Stimulated activated CD4-positive, alpha-beta T cell treated with anti-CD3 and anti-CD28 coated beads, Interleukin-2, amount 100 ng/mL, for 24 hours (primary cell): ENCODE results near the gene FOSL2.

ENCODE experiments used
- DNase-seq, 2 donors: peaks; one replicate each; pipeline ENCODE4 v3.0.0-alpha.2; 2020

FOSL2 gene

DNA sequence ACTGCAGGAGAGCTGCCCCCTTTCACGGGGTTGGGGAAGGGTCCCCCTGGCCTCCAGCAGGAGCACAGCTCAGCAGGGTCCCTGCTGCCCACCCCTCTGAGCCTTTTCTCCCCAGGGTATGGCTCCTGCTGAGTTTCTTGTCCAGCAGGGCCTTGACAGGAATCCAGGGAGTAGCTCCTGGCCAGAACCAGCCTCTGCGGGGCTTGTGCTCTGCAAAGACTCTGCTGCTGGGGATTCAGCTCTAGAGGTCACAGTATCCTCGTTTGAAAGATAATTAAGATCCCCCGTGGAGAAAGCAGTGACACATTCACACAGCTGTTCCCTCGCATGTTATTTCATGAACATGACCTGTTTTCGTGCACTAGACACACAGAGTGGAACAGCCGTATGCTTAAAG lies 21.2 kb downstream of the FOSL2 start:
- no peak for DNase-seq

DNA sequence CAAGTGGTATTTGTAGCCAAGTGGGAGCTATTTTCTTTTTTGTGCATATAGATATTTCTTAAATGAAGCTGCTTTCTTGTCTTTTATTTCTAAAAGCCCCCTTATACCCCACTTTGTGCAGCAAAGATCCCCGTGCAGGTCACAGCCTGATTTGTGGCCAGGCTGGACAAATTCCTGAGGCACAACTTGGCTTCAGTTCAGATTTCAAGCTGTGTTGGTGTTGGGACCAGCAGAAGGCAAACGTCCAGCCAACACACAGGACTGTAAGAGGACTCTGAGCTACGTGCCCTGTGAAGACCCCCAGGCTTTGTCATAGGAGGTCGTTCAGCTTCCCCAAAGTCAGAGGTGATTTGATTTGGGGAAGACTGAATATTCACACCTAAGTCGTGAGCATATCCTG lies 21.9 kb downstream of the FOSL2 start:
- DNase-seq: no peak

DNA sequence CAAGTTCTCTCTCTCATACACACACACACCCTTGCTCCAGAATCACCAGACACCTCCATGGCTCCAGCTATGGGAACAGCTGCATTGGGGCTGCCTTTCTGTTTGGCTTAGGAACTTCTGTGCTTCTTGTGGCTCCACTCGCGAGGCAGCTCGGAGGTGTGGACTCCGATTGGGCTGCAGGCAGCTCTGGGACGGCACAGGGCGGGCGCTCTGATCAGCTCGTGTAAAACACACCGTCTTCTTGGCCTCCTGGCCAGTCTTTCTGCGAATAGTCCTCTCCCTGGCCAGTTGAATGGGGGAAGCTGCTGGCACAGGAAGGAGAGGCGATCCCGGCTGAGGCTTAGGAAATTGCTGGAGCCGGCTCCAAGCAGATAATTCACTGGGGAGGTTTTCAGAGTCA lies 22.4 kb downstream of the FOSL2 start:
- DNase-seq: no peak

- DNase-seq: no peak
These were observed 23.1 kb downstream of the FOSL2 start for GRCh38 chr2:28415715-28416114.

DNA sequence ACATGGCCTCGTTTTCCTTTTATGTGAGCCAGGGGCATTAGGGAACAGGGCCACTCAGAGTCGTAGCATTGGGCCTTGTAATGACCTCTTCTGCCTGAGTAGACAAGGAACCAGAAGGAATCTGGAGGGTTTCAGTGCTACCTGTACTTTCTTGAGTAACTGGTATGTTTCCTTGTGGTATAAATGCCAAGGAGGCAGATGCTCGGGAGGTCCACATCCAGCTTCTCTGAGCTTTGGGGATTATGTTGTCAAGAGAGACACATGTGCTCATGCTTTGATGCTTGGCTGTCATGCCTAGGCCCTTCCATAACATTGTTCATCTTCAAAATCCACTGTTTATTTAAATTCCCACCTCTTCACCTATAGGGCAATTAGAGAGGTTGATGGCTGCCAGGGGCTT lies 26.3 kb downstream of the FOSL2 start:
- no peak for DNase-seq

GRCh38 chr2:28419443-28420270 lies 27.0 kb downstream of the FOSL2 start:
- no peak for DNase-seq

DNA sequence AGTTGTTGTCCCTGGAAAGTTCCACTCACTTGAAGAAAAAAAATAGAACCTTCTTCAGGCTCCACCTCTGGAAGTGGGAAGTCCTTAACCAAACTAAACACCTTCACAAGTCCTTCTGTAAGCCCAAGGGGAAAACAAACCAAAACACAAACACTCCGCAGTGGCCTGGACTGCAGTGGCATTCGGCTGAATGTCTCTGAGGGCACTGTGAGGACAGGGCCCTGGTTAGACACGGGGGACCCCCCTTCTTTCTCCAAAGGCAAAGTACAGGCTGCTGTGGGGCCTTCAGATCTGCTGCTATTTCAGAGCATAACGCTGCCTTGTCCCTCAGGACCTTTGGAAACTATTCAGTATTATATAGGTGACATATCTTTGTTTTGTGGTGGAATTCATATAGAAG lies 28.1 kb downstream of the FOSL2 start:
- DNase-seq: no peak

- no peak for DNase-seq
These were observed 30.5 kb downstream of the FOSL2 start for GRCh38 chr2:28422908-28423741.

DNA sequence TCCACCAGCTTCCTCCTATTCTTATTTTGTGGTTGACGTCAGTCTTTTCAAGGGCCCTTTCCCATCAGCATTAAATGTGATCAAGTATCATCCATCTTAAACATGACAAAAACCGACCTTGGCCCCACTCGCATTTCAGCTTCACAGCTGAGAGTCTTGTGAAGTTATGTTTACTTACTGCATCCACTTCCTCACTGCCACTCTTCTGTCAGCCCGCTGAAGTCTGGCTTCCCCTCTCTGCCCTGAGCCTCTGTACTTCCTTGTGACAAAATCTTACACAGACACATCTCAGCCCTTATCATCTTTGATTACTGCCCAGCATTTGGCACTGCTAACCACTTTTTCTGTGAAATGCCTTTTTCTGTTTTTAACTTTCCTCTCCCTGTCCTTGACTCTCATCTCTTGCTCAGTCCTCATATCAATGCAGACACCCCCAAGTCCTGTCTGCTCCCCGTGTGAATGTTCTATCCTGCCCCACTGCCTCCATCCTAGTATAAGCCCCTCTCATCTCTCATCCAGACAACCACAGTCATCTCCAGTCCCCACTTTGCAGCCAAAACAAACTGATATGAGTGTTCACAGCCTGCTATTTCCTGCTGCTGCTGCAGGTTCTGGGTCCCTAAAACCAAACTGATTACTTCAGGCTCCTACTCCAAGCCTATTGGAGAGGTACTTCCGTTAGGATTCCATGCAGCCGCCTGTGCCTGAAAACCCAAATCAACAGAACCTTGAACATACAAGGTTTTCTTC lies 31.4 kb downstream of the FOSL2 start:
- DNase-seq: no peak

DNA sequence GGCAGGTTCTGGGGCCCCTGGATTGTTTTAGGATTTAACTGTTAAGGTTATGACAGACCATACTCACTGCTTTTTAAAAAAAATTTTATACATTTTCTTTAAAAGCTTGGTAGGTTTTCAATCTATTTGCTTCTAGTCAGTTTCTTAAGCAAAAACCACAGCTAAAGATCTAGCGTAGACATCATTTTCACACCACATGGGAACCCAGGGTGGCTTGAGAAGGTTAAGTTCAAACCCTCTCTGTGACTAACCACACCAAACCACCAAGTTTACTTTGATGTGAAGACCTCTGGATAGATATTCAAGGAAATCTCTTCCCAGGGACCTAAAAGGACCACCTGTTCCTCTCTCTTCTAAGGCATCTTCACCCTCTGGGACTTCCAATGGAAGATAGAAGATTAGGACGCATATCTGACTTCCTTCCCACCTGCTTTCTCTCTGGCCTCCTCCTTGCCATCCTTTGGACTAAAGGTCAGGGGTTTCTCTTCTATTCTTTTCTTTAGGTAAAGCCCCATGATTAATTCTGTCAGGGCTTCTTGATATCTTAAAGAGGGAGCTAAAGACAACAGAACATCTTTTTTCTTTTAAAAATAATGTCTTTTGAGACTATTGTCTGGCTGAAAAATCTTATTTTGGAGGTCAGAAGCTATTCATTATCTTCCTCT lies 32.3 kb downstream of the FOSL2 start:
- DNase-seq: no peak

DNA sequence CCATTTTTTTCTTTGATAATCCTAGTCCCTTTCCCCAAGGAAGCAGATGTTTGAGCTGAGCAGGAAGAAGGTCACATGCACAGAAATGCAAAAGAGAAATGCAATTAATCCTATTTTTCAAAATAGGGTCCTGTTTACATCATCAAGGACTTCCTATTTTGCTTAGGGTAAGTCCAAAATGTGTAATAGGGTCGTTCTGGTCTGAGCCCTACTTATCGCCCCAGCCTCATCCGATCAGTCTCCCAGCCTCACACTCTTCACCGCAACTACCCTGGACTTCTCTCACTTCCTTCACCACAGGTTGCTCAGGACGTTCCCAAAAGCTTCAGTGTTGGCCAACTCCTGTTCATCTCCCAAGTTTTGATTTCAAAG lies 32.8 kb downstream of the FOSL2 start:
- no peak for DNase-seq

- no peak for DNase-seq
These were observed 35.2 kb downstream of the FOSL2 start for GRCh38 chr2:28427741-28428415.

GRCh38 chr2:28428486-28428885 lies 35.8 kb downstream of the FOSL2 start:
- DNase-seq: no peak

- no peak for DNase-seq
These were observed 37.1 kb downstream of the FOSL2 start for GRCh38 chr2:28429636-28430376.

DNA sequence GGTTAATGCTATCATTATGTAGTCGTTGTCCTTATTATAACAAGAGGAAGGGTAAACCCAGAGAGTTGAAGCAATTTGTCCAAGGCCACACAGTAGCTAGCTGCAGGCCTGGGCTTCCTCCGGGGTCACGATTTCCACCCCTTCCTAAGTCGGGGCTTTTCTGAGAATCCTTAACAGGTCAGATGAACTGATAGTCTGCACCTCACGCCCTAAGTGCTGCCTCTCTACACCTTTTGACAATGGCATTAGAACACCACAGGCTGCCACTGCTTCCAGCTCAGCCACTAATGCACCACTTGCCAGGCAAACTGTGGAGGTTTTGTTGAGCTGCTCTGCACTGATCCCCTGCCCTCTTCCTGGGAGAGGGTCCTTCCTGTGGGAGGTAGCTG lies 37.7 kb downstream of the FOSL2 start:
- no peak for DNase-seq

DNA sequence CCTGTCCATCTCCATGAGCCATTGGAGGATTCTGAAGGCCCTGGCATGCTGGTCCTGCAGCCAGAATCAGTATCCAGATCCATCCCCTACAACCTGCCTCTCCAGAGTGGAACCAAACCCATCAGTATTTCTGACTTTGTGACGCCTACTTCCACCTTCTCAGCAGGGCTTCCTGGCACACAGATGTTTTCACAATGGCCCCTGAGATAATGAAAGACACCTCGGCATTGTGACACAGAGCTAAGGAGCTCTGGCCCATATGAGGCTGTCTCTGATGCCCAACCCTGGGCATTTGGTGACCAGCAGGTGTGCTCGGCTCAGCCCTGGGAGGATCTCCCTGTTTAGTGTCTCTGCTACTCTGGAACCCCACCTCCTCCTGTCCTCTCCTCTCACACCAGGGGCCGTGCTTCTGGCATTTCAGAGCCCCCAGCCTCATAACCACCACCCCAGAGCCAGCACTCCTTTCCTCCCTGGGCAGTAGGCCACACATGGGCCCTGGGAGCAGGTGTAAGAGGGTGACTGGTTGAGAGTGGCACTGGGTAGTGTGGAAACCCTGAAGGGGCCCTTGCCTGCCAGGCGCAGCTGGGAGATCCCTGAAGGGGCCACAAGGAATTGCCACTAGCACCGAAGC lies 38.2 kb downstream of the FOSL2 start:
- no peak for DNase-seq

- DNase-seq: no peak
These were observed 39.1 kb downstream of the FOSL2 start for GRCh38 chr2:28431741-28432140.

- DNase-seq: no peak
These were observed 39.7 kb downstream of the FOSL2 start for GRCh38 chr2:28432362-28432761.

DNA sequence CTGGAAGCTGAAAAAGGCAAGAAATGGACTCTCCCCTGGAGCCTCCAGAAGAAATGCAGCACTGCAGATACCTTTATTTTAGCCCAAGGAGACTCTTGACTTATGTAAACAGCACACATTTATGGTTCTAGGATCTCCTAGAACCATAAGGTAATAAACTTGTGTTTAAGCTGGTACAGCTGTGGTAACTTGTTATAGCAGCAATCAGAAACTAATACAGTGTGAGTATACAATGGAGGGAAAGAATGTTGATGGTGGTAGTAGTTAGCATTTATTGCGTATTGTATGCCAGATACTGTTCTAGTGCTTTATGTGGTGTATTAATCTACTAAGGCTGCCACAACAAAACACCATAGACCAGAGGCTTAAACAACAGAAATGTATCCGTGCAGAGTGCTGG lies 40.6 kb downstream of the FOSL2 start:
- DNase-seq: no peak

DNA sequence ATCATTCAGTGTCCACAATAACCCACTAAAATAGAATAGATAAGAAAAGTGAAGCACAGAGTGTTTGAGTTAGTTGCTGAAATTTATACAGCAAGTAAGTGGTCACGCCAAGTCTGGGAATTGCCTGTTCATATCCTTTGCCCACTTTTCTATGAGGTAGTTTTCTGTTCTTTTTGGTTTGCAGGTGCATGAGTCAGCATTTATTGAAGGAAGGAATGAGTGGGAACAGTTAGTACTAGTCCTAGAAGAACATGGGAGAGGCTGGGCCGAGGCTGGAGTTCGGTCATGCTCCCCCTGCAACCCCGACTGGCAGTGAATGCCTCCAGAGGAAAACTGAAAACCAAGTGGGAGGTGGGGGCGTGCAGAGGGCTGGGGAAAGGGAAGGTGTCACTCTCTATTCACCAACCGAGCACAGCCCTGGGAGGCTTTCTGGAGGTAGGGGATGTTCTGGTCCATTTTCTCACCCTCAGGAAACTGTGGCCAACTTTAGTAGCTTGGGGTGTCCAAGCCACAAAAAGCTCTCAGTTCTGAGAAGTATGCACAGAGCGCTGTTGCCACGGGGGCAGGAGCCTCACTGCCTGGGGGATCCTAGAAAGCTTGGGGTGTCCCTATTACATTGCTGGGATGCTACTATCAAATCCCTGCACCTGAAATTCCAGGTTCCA lies 41.4 kb downstream of the FOSL2 start:
- no peak for DNase-seq

DNA sequence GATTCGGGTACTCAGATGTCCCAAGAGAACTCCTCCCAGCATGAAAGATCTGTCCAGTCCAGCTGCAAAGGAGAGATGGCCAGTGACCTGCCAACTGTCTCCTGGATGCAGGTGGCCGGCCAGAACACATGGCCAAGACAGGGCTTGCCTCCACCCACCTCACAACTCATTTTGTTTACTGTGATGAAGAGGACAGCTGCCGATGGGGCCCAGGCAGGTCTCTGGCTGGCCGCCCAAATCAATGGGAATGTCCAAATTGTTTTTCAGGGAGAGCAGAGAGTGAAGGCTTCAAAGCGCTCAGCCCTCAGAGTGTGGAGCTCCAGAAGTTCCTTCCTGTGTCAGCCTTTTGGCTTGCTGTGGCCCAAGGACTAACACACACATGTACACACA lies 41.9 kb downstream of the FOSL2 start:
- DNase-seq: no peak
